G401 (cell line): ENCODE measurements around the gene OR2A5. TPM values are rescaled to one million over a fixed set of nuclear protein-coding genes. Genes with fewer than 3 reads are reported as not detected.
"Not testable (repeated sequence)": the region's sequence is repeated elsewhere in the genome, so short reads cannot be mapped to it uniquely, and the experiment has no call there.

Experiments
- DNase-seq: peaks from one replicate; pipeline ENCODE4 v3.0.0-alpha.2; 2015; ENCODE audit warnings: low spot score
- in situ Hi-C: cut with HindIII; loops from 2 replicates; pipeline ENCODE4 v1.10.0; 2016; ENCODE audit warnings: low sequenced_read_pairs, mixed read lengths
- total RNA-seq: library from RNA; depleted of rRNA; stranded (reverse); fragments of >200 nt; shearing (Covaris generic); gene quantifications from 2 replicates; pipeline ENCODE4 v1.2.3, GENCODE V29; 2014

OR2A5 gene
- total RNA-seq, 1 experiment from 2014 or later: not detected

GRCh38 chr7:144032516-144032915, 16.2 kb upstream of the OR2A5 start:
- in situ Hi-C loops: no loop called here
- DNase-seq: no peak

- no peak for DNase-seq
- in situ Hi-C loops: no loop called here
Measured at GRCh38 chr7:144032985-144033709, 15.6 kb upstream of the OR2A5 start.

- in situ Hi-C loops: no loop called here
Measured at GRCh38 chr7:144035385-144035784, 13.4 kb upstream of the OR2A5 start.

GRCh38 chr7:144036302-144036885, 12.4 kb upstream of the OR2A5 start:
- no peak for DNase-seq
- in situ Hi-C loops: no loop called here

More at GRCh38 chr7:144035385-144035784, 13.4 kb upstream of the OR2A5 start:
- DNase-seq: no peak

- in situ Hi-C loops: no loop called here
- no peak for DNase-seq
Measured at GRCh38 chr7:144037414-144038035, 11.2 kb upstream of the OR2A5 start.

- no peak for DNase-seq
- in situ Hi-C loops: no loop called here
Measured at GRCh38 chr7:144038887-144039286, 9.9 kb upstream of the OR2A5 start.

GRCh38 chr7:144049491-144049890, 743 bp downstream of the OR2A5 start:
- in situ Hi-C loops: no loop called here
- DNase-seq: no peak

GRCh38 chr7:144050093-144050492, 1.3 kb downstream of the OR2A5 start:
- in situ Hi-C loops: no loop called here
- DNase-seq: no peak

- DNase-seq, in situ Hi-C loops: not testable (repeated sequence)
Measured at GRCh38 chr7:144050884-144051283, 2.1 kb downstream of the OR2A5 start.

- no peak for DNase-seq
- in situ Hi-C loops: no loop called here
Measured at GRCh38 chr7:144057954-144058353, 9.2 kb downstream of the OR2A5 start.

GRCh38 chr7:144063710-144064109, 15.0 kb downstream of the OR2A5 start:
- no peak for DNase-seq
- in situ Hi-C loops: no loop called here

GRCh38 chr7:144069511-144069910, 20.8 kb downstream of the OR2A5 start, which contains the start of gene OR2A25:
Gene OR2A25, plus strand, starts transcription at chr7:144069811. Its CDS starts 4,409 bp downstream, at chr7:144074220.
- in situ Hi-C loops: no loop called here
- no peak for DNase-seq

GRCh38 chr7:144069953-144070352, 21.2 kb downstream of the OR2A5 start:
- in situ Hi-C loops: no loop called here

GRCh38 chr7:144074374-144074773, 25.6 kb downstream of the OR2A5 start:
- in situ Hi-C loops: no loop called here
- no peak for DNase-seq

More at GRCh38 chr7:144069953-144070352, 21.2 kb downstream of the OR2A5 start:
- DNase-seq: no peak

- in situ Hi-C loops: no loop called here
- DNase-seq: no peak
Measured at GRCh38 chr7:144085978-144086377, 37.2 kb downstream of the OR2A5 start, which contains the start of gene OR2A12. Gene OR2A12, plus strand, starts transcription at chr7:144086278. Its CDS starts 8,830 bp downstream, at chr7:144095108.

- in situ Hi-C loops: no loop called here
- no peak for DNase-seq
Measured at GRCh38 chr7:144086730-144087129, 38.0 kb downstream of the OR2A5 start.

GRCh38 chr7:144087230-144087629, 38.5 kb downstream of the OR2A5 start:
- in situ Hi-C loops: no loop called here
- DNase-seq: no peak

GRCh38 chr7:144090667-144091066, 41.9 kb downstream of the OR2A5 start:
- in situ Hi-C loops: no loop called here
- no peak for DNase-seq

- DNase-seq: no peak
- in situ Hi-C loops: no loop called here
Measured at GRCh38 chr7:144098776-144099175, 50.0 kb downstream of the OR2A5 start.

- DNase-seq: no peak
- in situ Hi-C loops: no loop called here
Measured at GRCh38 chr7:144100607-144101006, 51.9 kb downstream of the OR2A5 start.
